ENCODE results near the gene POLR1B. TPM values are rescaled to one million over a fixed set of nuclear protein-coding genes. Genes with fewer than 3 reads are reported as not detected.

The POLR1B gene
- total and polyA plus RNA-seq, 10 of the 15 experiments (the other 5 are each of a cell fraction or from before 2014, with no cell fraction given), result 13.4 to 55.8 (median 35.9) TPM

GRCh38 chr2:112623913-112624777, 81.9 kb downstream of the POLR1B start:
- Histone ChIP-seq H3K36me3 (ENCODE audit: control insufficient read depth in 2 of 2, insufficient read depth in 2 of 2, low read length in 1 of 2) (no peaks in the 10 kb centered on the region), H3K4me1 (ENCODE audit: control insufficient read depth, insufficient read depth, low read length) (peaks cover 9% of the 10 kb centered on the region), H3K4me3 (no peak overlapping the region), H3K79me2 (ENCODE audit: control insufficient read depth, insufficient read depth, low read length) (no peaks in the 10 kb centered on the region), H3K9ac (ENCODE audit: control insufficient read depth, insufficient read depth, low read length) (no peak overlapping the region), H4K20me1 (ENCODE audit: control insufficient read depth, insufficient read depth) (no peaks in the 10 kb centered on the region), H3K4me2 (ENCODE audit: control insufficient read depth, insufficient read depth) (no peak overlapping the region), H3K9me3 (replicated peaks; ENCODE audit: control insufficient read depth, insufficient read depth, low read length) (no peaks in the 10 kb centered on the region), H2AFZ (ENCODE audit: control insufficient read depth, low read depth, low read length) (no peak overlapping the region), H3K27ac (ENCODE audit: control insufficient read depth, insufficient read depth) (no peak overlapping the region), H3K27me3 (replicated peaks in 1 of 2; ENCODE audit: control insufficient read depth in 2 of 2, insufficient read depth in 2 of 2, low read length in 1 of 2) (peaks cover 0 to 2% of the 10 kb centered on the region in 2 experiments; a peak in 2 of 4 replicates)
- DNase-seq (ENCODE audit: low read depth, low spot score) (no peak), FAIRE-seq (peak; percentile 35), ATAC-seq (peak; percentile 74)
- ChIA-PET RAD21 (ENCODE audit: unreplicated experiment) (interaction anchor here (0.6 to 16.3 kb wide), 12 partner anchors 21 to 318 kb away, joined by 3 to 494 read pairs (median 4); partner anchors contain the start of genes NT5DC4 and SLC20A1), POLR2A (interaction anchor here (0.6 to 13.6 kb wide), 8 partner anchors 8 to 102 kb away, joined by 3 to 143 read pairs (median 4); partner anchors contain the start of gene SLC20A1), CTCF (interaction anchor here (0.8 to 16.6 kb wide), 17 partner anchors 21 to 335 kb away, joined by 3 to 671 read pairs (median 6); partner anchors contain the start of gene SLC20A1), SMC1A (ENCODE audit: uncharacterized antibody, unreplicated experiment) (interaction anchor here (0.6 to 15.4 kb wide), 14 partner anchors 9 to 317 kb away, joined by 3 to 455 read pairs (median 6); partner anchors contain the start of gene NT5DC4)
- in situ Hi-C loops (cut with MboI), result no loop called here
- BruUV-seq (replicated peaks), result no TSS peak
- TF ChIP-seq MTA2 (IDR thresholded peaks at IDR 0.05; ENCODE audit: low read depth) (no peak), GATAD2B (conservative IDR thresholded peaks at IDR 0.05; ENCODE audit: low read depth) (no peak), TBL1XR1 (IDR thresholded peaks at IDR 0.05; ENCODE audit: low read depth, low read length) (no peak), ATF7 (IDR thresholded peaks at IDR 0.05; ENCODE audit: low read depth) (no peak), TCF3 (IDR thresholded peaks at IDR 0.05; ENCODE audit: borderline replicate concordance, insufficient read depth, low read depth, low read length) (peak; percentile 66; the same call in 1 of the 2 replicates), BACH1 (IDR thresholded peaks at IDR 0.05; ENCODE audit: borderline replicate concordance) (no peak), TCF12 (IDR thresholded peaks at IDR 0.05; ENCODE audit: low read depth, low read length) (0 out of 2 replicates have a peak, but pooled peaks have one; percentile 30), LARP7 (IDR thresholded peaks at IDR 0.05) (no peak), USF1 (IDR thresholded peaks at IDR 0.05; ENCODE audit: borderline replicate concordance, extremely low read length, insufficient read depth, low read depth, low read length) (no peak), MAX (IDR thresholded peaks at IDR 0.05; ENCODE audit: low read depth, low read length) (no peak), YY1 (IDR thresholded peaks at IDR 0.05; ENCODE audit: low read depth, low read length) (no peak), MXI1 (IDR thresholded peaks at IDR 0.05; ENCODE audit: low read depth, low read length) (no peak), ZSCAN29 (IDR thresholded peaks at IDR 0.05) (no peak), KDM1A (IDR thresholded peaks at IDR 0.05; ENCODE audit: borderline replicate concordance) (no peak), NFYA (IDR thresholded peaks at IDR 0.05; ENCODE audit: borderline replicate concordance, low read depth, low read length) (no peak)
- intact Hi-C loops (cut with micrococcal nuclease; ENCODE audit: unreplicated experiment), result no loop called here
- 49% methylated on average over 11 of the region's 11 CpGs for WGBS (ENCODE audit: insufficient coverage, insufficient replicate concordance, low lambda C conversion rate, missing lambda C conversion rate)

All from GM12878 (cell line).